GM12864 (cell line): Measurements from ENCODE around the gene TOPORS.

Experiments
- DNase-seq: peaks from one replicate; pipeline ENCODE4 v3.0.0-alpha.2; 2011; ENCODE audit warnings: low read depth
- H3K4me3 ChIP-seq: 2 replicates; pipeline ENCODE4 v1.5.1; 2011; ENCODE audit warnings: mild to moderate bottlenecking, low read depth, low read length, control low read depth
- TF ChIP-seq, protein P1 (sequence below): IDR thresholded peaks from 2 replicates; pipeline ENCODE4 v1.5.1; 2011; ENCODE audit warnings: low read depth, mild to moderate bottlenecking, moderate library complexity, low read length, control low read depth, inconsistent platforms; ENCODE audit errors: missing control alignments

Gene TOPORS

DNA sequence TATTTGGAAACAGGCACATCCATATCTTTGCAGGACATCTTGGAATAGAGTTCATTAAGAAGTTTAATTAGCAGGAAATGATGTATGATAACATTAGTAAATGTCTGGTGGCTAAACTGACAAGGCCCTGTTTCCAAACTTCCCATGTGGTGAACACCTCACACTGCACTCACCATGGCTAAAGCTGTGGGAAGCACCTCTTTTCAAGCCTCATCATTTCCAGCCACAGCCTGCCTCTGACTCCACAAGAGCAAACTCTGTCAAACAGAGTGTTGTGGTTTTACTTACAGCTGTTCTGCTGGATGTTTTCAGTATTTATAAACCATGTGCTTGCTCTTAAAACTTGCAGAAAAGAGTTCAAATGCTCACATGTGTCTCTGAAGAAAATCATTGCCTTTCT lies 35.5 kb upstream of the TOPORS start:
- H3K4me3 ChIP-seq: no peak overlapping the region
- DNase-seq: no peak
- TF ChIP-seq, protein P1, sequence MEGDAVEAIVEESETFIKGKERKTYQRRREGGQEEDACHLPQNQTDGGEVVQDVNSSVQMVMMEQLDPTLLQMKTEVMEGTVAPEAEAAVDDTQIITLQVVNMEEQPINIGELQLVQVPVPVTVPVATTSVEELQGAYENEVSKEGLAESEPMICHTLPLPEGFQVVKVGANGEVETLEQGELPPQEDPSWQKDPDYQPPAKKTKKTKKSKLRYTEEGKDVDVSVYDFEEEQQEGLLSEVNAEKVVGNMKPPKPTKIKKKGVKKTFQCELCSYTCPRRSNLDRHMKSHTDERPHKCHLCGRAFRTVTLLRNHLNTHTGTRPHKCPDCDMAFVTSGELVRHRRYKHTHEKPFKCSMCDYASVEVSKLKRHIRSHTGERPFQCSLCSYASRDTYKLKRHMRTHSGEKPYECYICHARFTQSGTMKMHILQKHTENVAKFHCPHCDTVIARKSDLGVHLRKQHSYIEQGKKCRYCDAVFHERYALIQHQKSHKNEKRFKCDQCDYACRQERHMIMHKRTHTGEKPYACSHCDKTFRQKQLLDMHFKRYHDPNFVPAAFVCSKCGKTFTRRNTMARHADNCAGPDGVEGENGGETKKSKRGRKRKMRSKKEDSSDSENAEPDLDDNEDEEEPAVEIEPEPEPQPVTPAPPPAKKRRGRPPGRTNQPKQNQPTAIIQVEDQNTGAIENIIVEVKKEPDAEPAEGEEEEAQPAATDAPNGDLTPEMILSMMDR: no peak

DNA sequence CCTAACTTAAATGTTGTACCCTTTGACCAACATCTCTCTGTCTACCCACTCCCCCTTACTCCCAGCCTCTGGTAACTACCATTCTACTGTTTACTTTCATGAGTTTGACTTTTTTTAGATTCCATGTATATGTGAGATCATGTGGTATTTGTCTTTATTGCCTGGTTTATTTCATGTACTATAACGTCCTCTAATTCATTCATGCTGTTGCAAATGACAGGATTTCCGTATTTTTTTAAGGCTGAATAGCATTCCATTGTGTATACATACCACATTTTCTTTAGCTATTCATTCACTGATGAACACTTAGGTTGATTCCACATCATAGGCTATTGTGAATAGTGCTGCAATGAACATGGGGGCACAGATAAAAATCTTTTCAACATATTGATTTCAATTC lies 32.4 kb upstream of the TOPORS start:
- no peak for DNase-seq
- TF ChIP-seq, protein P1: no peak

GRCh38 chr9:32581512-32582143 lies 29.2 kb upstream of the TOPORS start:
- TF ChIP-seq, protein P1: peak; percentile 66
- DNase-seq: peak; percentile 41
- no peak overlapping the region for H3K4me3 ChIP-seq

More for the DNA sequence above, 32.4 kb upstream of the TOPORS start:
- no peak overlapping the region for H3K4me3 ChIP-seq

- no peak overlapping the region for H3K4me3 ChIP-seq
- DNase-seq: no peak
- TF ChIP-seq, protein P1: no peak
Observed at GRCh38 chr9:32580631-32581300, 28.4 kb upstream of the TOPORS start.

- TF ChIP-seq, protein P1: peak; percentile 87
- H3K4me3 ChIP-seq: no peak overlapping the region
- DNase-seq: no peak
Observed at GRCh38 chr9:32579706-32580331, 27.4 kb upstream of the TOPORS start.

DNA sequence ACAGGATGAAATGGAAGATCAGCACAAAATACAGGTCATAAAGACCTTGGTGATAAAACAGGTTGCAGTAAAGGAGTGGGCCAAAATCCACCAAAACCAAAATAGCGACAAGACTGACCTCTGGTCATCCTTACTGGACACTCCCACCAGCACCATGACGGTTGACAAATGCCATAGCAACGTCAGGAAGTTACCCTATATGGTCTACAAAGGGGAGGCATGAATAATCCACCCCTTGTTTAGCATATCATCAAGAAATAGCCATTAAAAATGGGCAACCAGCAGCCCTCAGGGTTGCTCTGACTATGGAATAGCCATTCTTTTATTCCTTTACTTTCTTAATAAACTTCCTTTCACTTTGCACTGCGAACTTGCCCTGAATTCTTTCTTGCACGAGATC lies 26.6 kb upstream of the TOPORS start:
- no peak overlapping the region for H3K4me3 ChIP-seq
- TF ChIP-seq, protein P1: no peak

More for the DNA sequence above, 26.6 kb upstream of the TOPORS start:
- no peak for DNase-seq
